Activated naive CD4-positive, alpha-beta T cell treated with anti-CD3 and anti-CD28 coated beads for 36 hours (primary cell): ENCODE results near the gene PCDHGA8. TPM values are rescaled to one million over a fixed set of nuclear protein-coding genes. Genes with fewer than 3 reads are reported as not detected.
"Not testable (repeated sequence)": the region's sequence is repeated elsewhere in the genome, so short reads cannot be mapped to it uniquely, and the experiment has no call there.

Source experiments
- CTCF ChIA-PET: fragments of 350-600 bp; sonication (Branson Sonifier 250); formaldehyde crosslinking; loops from one replicate; lab custom pipeline; 2021; ENCODE audit warnings: antibody characterized with exemption; lab: Charles Lee
- DNase-seq: peaks from one replicate; pipeline ENCODE4 v3.0.0-alpha.2; 2020
- H3K27ac Mint-ChIP-seq: one replicate; pipeline ENCODE4 v1.8.0; 2021; ENCODE audit warnings: mild to moderate bottlenecking, mixed read lengths
- H3K27me3 Mint-ChIP-seq: one replicate; pipeline ENCODE4 v1.8.0; 2021; ENCODE audit warnings: low read depth, mixed read lengths
- H3K36me3 Mint-ChIP-seq: one replicate; pipeline ENCODE4 v1.8.0; 2021; ENCODE audit warnings: low read depth, mixed read lengths
- H3K4me1 Mint-ChIP-seq: one replicate; pipeline ENCODE4 v1.8.0; 2021; ENCODE audit warnings: low read depth, mixed read lengths
- H3K4me3 Mint-ChIP-seq: one replicate; pipeline ENCODE4 v1.8.0; 2021; ENCODE audit warnings: mild to moderate bottlenecking, moderate library complexity, mixed read lengths
- H3K9me3 Mint-ChIP-seq: one replicate; pipeline ENCODE4 v1.8.0; 2021; ENCODE audit warnings: mixed read lengths
- intact Hi-C: fragments of 100-400 bp; cut with micrococcal nuclease; formaldehyde crosslinking; loops from one replicate; pipeline ENCODE4 v1.15.1; 2023
- total RNA-seq, 2 experiments: library from RNA; stranded (reverse); gene quantifications; one replicate each; pipeline ENCODE4 v1.2.3, GENCODE V29; 2021

The PCDHGA8 gene
- total RNA-seq, 2 experiments from 2014 or later = not detected

GRCh38 chr5:141412854-141413539 is 20.6 kb downstream of the PCDHGA8 start, which contains the start of gene PCDHGA10:
TSS of gene PCDHGA10 (plus strand) at chr5:141412987. CDS start at chr5:141413176, 189 bp downstream.
- Mint-ChIP-seq H3K9me3 (peaks cover 20% of the 10 kb centered on the region), H3K27me3 (peaks cover 69% of the 10 kb centered on the region), H3K36me3 (peaks cover 25% of the 10 kb centered on the region), H3K4me3 (peak within 1 kb of the TSS; percentile 78), H3K27ac (no peak within 1 kb of the TSS), H3K4me1 (peaks cover 16% of the 10 kb centered on the region)
- intact Hi-C loops = loop anchor here (1.0 to 10.0 kb wide), 6 partner anchors 92 to 462 kb away; partner anchors contain the start of genes DIAPH1, PCDH1 and TAF7
- CTCF ChIA-PET = interaction anchor here (0.6 to 7.2 kb wide), 30 partner anchors 8 to 191 kb away, joined by 3 to 45 read pairs (median 4); partner anchors contain the start of genes PCDHGA11, PCDHGA12, PCDHGA5 and PCDHGA9
- peak; percentile 73 for DNase-seq

GRCh38 chr5:141413540-141414069 is 21.2 kb downstream of the PCDHGA8 start:
- H3K36me3 Mint-ChIP-seq = peaks cover 30% of the 10 kb centered on the region
- H3K4me3 Mint-ChIP-seq = peak overlapping the region; percentile 78
- intact Hi-C loops = loop anchor here (1.0 to 10.0 kb wide), 5 partner anchors 93 to 461 kb away; partner anchors contain the start of genes DIAPH1, PCDH1 and TAF7
- no peak for DNase-seq
- no peak overlapping the region for H3K27ac Mint-ChIP-seq
- peaks cover 22% of the 10 kb centered on the region for H3K9me3 Mint-ChIP-seq
- CTCF ChIA-PET = interaction anchor here (0.6 to 7.2 kb wide), 26 partner anchors 8 to 153 kb away, joined by 3 to 45 read pairs (median 5); partner anchors contain the start of genes PCDHGA11, PCDHGA12, PCDHGA5 and PCDHGA9
- H3K4me1 Mint-ChIP-seq = peaks cover 16% of the 10 kb centered on the region
- peaks cover 69% of the 10 kb centered on the region for H3K27me3 Mint-ChIP-seq

GRCh38 chr5:141414548-141415274 is 22.3 kb downstream of the PCDHGA8 start:
- Mint-ChIP-seq H3K36me3 (peaks cover 27% of the 10 kb centered on the region), H3K9me3 (peaks cover 21% of the 10 kb centered on the region), H3K27me3 (peaks cover 70% of the 10 kb centered on the region), H3K27ac (peak overlapping the region; percentile 9), H3K4me1 (peaks cover 16% of the 10 kb centered on the region)
- CTCF ChIA-PET = interaction anchor here (0.8 to 7.2 kb wide), 7 partner anchors 16 to 149 kb away, joined by 3 to 45 read pairs (median 5); partner anchors contain the start of gene PCDHGA12
- H3K4me3 Mint-ChIP-seq, DNase-seq: not testable (repeated sequence)
- intact Hi-C loops = loop anchor here (5.0 to 10.0 kb wide), 2 partner anchors 203 to 460 kb away; partner anchors contain the start of genes DIAPH1 and PCDH1

GRCh38 chr5:141415275-141415618 is 22.8 kb downstream of the PCDHGA8 start:
- Mint-ChIP-seq H3K4me1 (peaks cover 16% of the 10 kb centered on the region), H3K9me3 (peaks cover 22% of the 10 kb centered on the region), H3K27me3 (peaks cover 68% of the 10 kb centered on the region), H3K36me3 (peaks cover 29% of the 10 kb centered on the region)
- not testable (repeated sequence) for H3K27ac Mint-ChIP-seq, H3K4me3 Mint-ChIP-seq, DNase-seq
- intact Hi-C loops = loop anchor here (10.0 kb wide), 1 partner anchor 460 kb away; the partner anchor contains the start of gene PCDH1
- CTCF ChIA-PET = interaction anchor here (0.7 to 7.2 kb wide), 3 partner anchors 15 to 152 kb away, joined by 3 to 45 read pairs (median 4); partner anchors contain the start of gene PCDHGA12

- Mint-ChIP-seq H3K4me3 (peak within 1 kb of the TSS; percentile 67), H3K4me1 (peaks cover 16% of the 10 kb centered on the region), H3K36me3 (peaks cover 33% of the 10 kb centered on the region), H3K9me3 (peaks cover 28% of the 10 kb centered on the region), H3K27me3 (peaks cover 78% of the 10 kb centered on the region)
- intact Hi-C loops = loop anchor here (1.0 to 10.0 kb wide), 3 partner anchors 13 to 457 kb away; partner anchors contain the start of genes PCDH1 and PCDHGA12
- CTCF ChIA-PET = interaction anchor here (0.9 to 7.2 kb wide), 5 partner anchors 9 to 149 kb away, joined by 3 to 45 read pairs (median 7); partner anchors contain the start of gene PCDHGB6
- not testable (repeated sequence) for H3K27ac Mint-ChIP-seq
- DNase-seq = peak; percentile 75
Observed at GRCh38 chr5:141417494-141418172, 25.2 kb downstream of the PCDHGA8 start, which contains the start of gene PCDHGB7. TSS of gene PCDHGB7 (plus strand) at chr5:141417677. CDS start at chr5:141417860, 183 bp downstream.

- H3K36me3 Mint-ChIP-seq = peaks cover 31% of the 10 kb centered on the region
- peaks cover 7% of the 10 kb centered on the region for H3K4me1 Mint-ChIP-seq
- H3K9me3 Mint-ChIP-seq = peaks cover 32% of the 10 kb centered on the region
- H3K4me3 Mint-ChIP-seq = no peak overlapping the region
- DNase-seq = no peak
- intact Hi-C loops = loop anchor here (10.0 kb wide), 1 partner anchor 456 kb away; the partner anchor contains the start of gene PCDH1
- H3K27me3 Mint-ChIP-seq = peaks cover 73% of the 10 kb centered on the region
- peak overlapping the region; percentile 2 for H3K27ac Mint-ChIP-seq
- CTCF ChIA-PET = interaction anchor here (0.6 to 7.2 kb wide), 3 partner anchors 94 to 145 kb away, joined by 3 to 45 read pairs (median 13); no protein-coding TSS in a partner anchor
Observed at GRCh38 chr5:141419074-141419880, 26.8 kb downstream of the PCDHGA8 start.

GRCh38 chr5:141420855-141421488 is 28.5 kb downstream of the PCDHGA8 start, which contains the start of gene PCDHGA11:
TSS of gene PCDHGA11 (plus strand) at chr5:141421051. CDS start at chr5:141421228, 177 bp downstream.
- DNase-seq = peak; percentile 71
- CTCF ChIA-PET = interaction anchor here (0.7 to 2.2 kb wide), 26 partner anchors 8 to 249 kb away, joined by 3 to 34 read pairs (median 4); partner anchors contain the start of genes PCDHGA10, PCDHGA12, PCDHGA5 and PCDHGA6
- Mint-ChIP-seq H3K27me3 (peaks cover 69% of the 10 kb centered on the region), H3K9me3 (peaks cover 28% of the 10 kb centered on the region), H3K4me1 (peaks cover 3% of the 10 kb centered on the region), H3K27ac (no peak within 1 kb of the TSS), H3K36me3 (peaks cover 25% of the 10 kb centered on the region), H3K4me3 (peak within 1 kb of the TSS; percentile 77)
- intact Hi-C loops = loop anchor here (1.0 to 5.0 kb wide), 4 partner anchors 49 to 103 kb away; partner anchors contain the start of genes PCDHGA6, PCDHGB3 and PCDHGC3

- no peak for DNase-seq
- Mint-ChIP-seq H3K4me1 (peaks cover 3% of the 10 kb centered on the region), H3K36me3 (peaks cover 22% of the 10 kb centered on the region), H3K27me3 (peaks cover 70% of the 10 kb centered on the region), H3K9me3 (peaks cover 28% of the 10 kb centered on the region), H3K27ac (no peak overlapping the region), H3K4me3 (peak overlapping the region; percentile 77)
- intact Hi-C loops = loop anchor here (1.0 to 5.0 kb wide), 4 partner anchors 49 to 103 kb away; partner anchors contain the start of genes PCDHGA6, PCDHGB3 and PCDHGC3
- CTCF ChIA-PET = interaction anchor here (0.7 to 2.2 kb wide), 22 partner anchors 9 to 146 kb away, joined by 3 to 34 read pairs (median 5); partner anchors contain the start of genes PCDHGA10, PCDHGA12, PCDHGA5 and PCDHGA8
Observed at GRCh38 chr5:141421489-141421855, 29.0 kb downstream of the PCDHGA8 start.

- no peak for DNase-seq
- H3K4me1 Mint-ChIP-seq = peaks cover 3% of the 10 kb centered on the region
- peaks cover 71% of the 10 kb centered on the region for H3K27me3 Mint-ChIP-seq
- intact Hi-C loops = loop anchor here (5.0 kb wide), 2 partner anchors 51 to 54 kb away; partner anchors contain the start of genes PCDHGA6, PCDHGB3 and PCDHGC3
- peaks cover 21% of the 10 kb centered on the region for H3K36me3 Mint-ChIP-seq
- H3K4me3 Mint-ChIP-seq = no peak overlapping the region
- CTCF ChIA-PET = interaction anchor here (0.6 kb wide), 1 partner anchor 102 kb away, joined by 5 read pairs; no protein-coding TSS in a partner anchor
- no peak overlapping the region for H3K27ac Mint-ChIP-seq
- peaks cover 31% of the 10 kb centered on the region for H3K9me3 Mint-ChIP-seq
Observed at GRCh38 chr5:141422742-141423291, 30.4 kb downstream of the PCDHGA8 start.
